Measurements from ENCODE around the gene ROBO2.

Gene ROBO2

GRCh38 chr3:77618686-77619085, 578.8 kb downstream of the ROBO2 start:
- no peak for TF ChIP-seq CTCF (IDR thresholded peaks at IDR 0.05; ENCODE audit: borderline replicate concordance, control extremely low read depth, extremely low read depth, insufficient read depth, missing control alignments)
- no peak for DNase-seq (ENCODE audit: low spot score)
- in situ Hi-C loops (cut with MboI; ENCODE audit: low sequenced_read_pairs, unreplicated experiment), result no loop called here

- in situ Hi-C loops (cut with MboI; ENCODE audit: low sequenced_read_pairs, unreplicated experiment), result no loop called here
- no peak for TF ChIP-seq CTCF (IDR thresholded peaks at IDR 0.05; ENCODE audit: borderline replicate concordance, control extremely low read depth, extremely low read depth, insufficient read depth, missing control alignments)
These were observed 580.1 kb downstream of the ROBO2 start for GRCh38 chr3:77620009-77620408.

GRCh38 chr3:77623500-77623899, 583.6 kb downstream of the ROBO2 start:
- TF ChIP-seq CTCF (IDR thresholded peaks at IDR 0.05; ENCODE audit: borderline replicate concordance, control extremely low read depth, extremely low read depth, insufficient read depth, missing control alignments), result no peak
- in situ Hi-C loops (cut with MboI; ENCODE audit: low sequenced_read_pairs, unreplicated experiment), result no loop called here
- no peak for DNase-seq (ENCODE audit: low spot score)

More at GRCh38 chr3:77620009-77620408, 580.1 kb downstream of the ROBO2 start:
- DNase-seq (ENCODE audit: low spot score), result no peak

GRCh38 chr3:77626157-77626556, 586.3 kb downstream of the ROBO2 start:
- no peak for TF ChIP-seq CTCF (IDR thresholded peaks at IDR 0.05; ENCODE audit: borderline replicate concordance, control extremely low read depth, extremely low read depth, insufficient read depth, missing control alignments)
- DNase-seq (ENCODE audit: low spot score), result no peak
- in situ Hi-C loops (cut with MboI; ENCODE audit: low sequenced_read_pairs, unreplicated experiment), result no loop called here

GRCh38 chr3:77648214-77648613, 608.3 kb downstream of the ROBO2 start:
- TF ChIP-seq CTCF (IDR thresholded peaks at IDR 0.05; ENCODE audit: borderline replicate concordance, control extremely low read depth, extremely low read depth, insufficient read depth, missing control alignments), result no peak
- DNase-seq (ENCODE audit: low spot score), result no peak
- in situ Hi-C loops (cut with MboI; ENCODE audit: low sequenced_read_pairs, unreplicated experiment), result no loop called here

GRCh38 chr3:77648664-77649063, 608.8 kb downstream of the ROBO2 start:
- no peak for TF ChIP-seq CTCF (IDR thresholded peaks at IDR 0.05; ENCODE audit: borderline replicate concordance, control extremely low read depth, extremely low read depth, insufficient read depth, missing control alignments)
- in situ Hi-C loops (cut with MboI; ENCODE audit: low sequenced_read_pairs, unreplicated experiment), result no loop called here

GRCh38 chr3:77652624-77653023, 612.7 kb downstream of the ROBO2 start:
- TF ChIP-seq CTCF (IDR thresholded peaks at IDR 0.05; ENCODE audit: borderline replicate concordance, control extremely low read depth, extremely low read depth, insufficient read depth, missing control alignments), result no peak
- no peak for DNase-seq (ENCODE audit: low spot score)
- in situ Hi-C loops (cut with MboI; ENCODE audit: low sequenced_read_pairs, unreplicated experiment), result no loop called here

More at GRCh38 chr3:77648664-77649063, 608.8 kb downstream of the ROBO2 start:
- DNase-seq (ENCODE audit: low spot score), result no peak
